ENCODE data around the gene GHITM.
"Not testable (repeated sequence)": the region's sequence is repeated elsewhere in the genome, so short reads cannot be mapped to it uniquely, and the experiment has no call there.

Gene GHITM

GRCh38 chr10:84176836-84177474, 37.6 kb downstream of the GHITM start:
- no peak for DNase-seq

- DNase-seq: no peak
These were observed 38.3 kb downstream of the GHITM start for GRCh38 chr10:84177541-84178141.

DNA sequence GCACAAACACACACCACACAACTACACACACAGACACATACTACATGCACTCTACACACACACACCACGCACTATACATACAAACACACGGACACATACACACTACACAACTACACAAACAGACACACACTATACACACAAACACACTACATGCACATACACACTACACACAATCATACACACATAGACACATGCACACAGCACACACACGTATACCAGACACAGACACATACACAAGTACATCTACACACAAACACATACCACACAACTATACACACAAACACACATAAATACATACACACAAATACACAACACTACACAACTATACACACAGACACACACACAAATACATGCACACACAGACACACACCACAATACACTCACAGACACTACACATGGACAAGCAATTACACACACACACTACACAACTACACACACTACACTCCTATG, 38.9 kb downstream of the GHITM start:
- DNase-seq: no peak

DNA sequence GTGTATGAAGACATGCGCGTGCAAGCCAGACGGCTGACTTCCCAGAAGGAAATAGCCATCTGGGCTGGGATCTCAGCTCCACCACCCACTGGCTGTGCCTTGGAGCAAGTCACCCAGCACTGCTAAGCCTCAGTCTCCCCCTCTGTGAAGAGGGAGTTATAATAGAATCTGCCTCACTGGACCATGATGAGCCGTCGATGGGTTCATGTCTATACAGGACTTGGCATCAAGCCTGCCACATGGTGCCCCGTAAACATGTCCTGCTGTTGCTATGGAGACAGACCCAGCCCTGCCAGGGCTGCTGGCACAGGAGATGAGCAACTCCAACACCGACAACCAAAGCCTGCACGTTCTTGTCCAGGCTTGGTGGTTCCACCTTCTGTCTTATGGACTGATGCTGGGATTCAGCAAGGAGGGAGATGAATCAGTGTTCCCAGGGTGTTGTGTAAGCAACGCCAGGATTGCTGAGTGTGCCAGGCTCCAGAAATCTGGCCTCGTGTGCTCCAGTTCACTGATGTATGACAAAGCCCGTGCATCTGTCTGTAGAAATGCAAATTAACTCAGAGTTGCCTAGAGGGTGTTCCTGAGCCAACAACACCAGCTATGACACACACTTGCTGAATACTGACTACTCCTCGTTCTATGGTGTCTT, 39.9 kb downstream of the GHITM start:
- peak; percentile 98 for DNase-seq

GRCh38 chr10:84180386-84180785, 41.1 kb downstream of the GHITM start:
- DNase-seq: not testable (repeated sequence)

DNA sequence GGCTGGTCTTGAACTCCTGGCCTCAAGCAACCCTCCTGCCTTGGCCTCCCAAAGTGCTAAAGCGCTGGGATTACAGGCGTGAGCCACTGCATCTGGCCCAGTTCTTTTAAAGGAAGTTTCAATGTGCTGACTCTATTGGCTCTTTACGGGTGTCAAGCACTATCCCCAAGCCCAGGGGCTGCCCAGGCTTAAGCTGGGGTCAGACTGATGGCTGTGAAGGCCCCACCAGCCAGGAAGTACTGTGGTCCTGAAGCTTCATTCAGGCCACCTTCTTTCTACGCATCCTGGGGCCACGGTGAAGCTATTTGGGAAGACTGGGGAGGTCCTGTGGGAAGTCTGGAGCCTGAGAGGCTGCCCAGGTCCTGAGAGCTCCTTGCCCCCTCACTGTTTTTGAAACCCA, 42.3 kb downstream of the GHITM start:
- no peak for DNase-seq

- no peak for DNase-seq
These were observed 45.2 kb downstream of the GHITM start for GRCh38 chr10:84184517-84184916.

DNA sequence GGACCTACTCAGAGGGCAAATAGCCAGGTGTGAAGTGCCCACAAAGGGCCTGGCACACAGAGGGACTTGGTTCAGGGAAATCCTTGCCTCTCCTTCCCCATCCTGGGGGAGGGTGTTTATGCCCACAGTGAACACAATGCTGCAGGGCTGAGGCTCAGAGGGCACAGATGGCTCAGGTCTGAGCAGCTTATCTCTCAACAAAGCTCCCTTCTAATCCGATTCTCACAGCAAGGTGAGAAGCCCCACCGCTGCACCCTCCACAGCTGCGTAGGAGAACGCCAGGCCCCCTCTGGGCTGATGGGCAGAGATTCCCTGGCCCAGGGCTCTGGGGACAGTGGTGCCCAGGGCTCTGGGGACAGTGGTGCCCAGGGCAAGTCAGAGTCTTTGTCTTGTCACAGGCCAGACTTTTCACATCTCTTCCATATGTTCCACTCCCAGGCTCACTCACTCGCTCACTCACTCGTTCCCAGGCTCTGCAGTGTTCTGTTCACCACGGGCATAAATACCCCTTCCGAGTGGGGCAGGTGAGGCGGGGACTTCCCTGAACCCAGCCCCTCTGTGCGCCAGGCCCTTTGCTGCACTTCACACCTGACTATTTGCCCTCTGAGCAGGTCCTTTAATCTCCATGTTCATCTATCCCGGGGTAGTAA, 46.3 kb downstream of the GHITM start:
- no peak for DNase-seq

- DNase-seq: no peak
These were observed 49.5 kb downstream of the GHITM start for GRCh38 chr10:84188815-84189214.

DNA sequence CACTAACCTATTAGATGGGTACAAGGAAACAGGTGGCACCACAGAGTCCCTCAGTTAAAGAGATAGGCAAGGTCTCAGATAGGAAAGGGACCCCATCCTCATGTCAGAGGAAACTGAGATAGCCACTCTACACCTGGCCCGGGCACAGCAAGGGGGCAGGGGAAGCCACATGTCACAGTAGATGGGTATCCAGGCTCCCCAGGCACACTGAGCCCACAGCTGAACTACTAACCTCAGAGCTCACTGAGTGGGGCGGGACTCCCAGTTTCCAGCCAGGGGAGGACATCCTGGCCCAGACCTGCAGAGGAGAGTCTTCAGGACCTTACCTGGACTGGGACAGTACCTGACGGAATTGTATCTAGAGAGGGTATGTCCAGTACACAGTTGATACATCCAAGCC, 51.3 kb downstream of the GHITM start:
- no peak for DNase-seq

DNA sequence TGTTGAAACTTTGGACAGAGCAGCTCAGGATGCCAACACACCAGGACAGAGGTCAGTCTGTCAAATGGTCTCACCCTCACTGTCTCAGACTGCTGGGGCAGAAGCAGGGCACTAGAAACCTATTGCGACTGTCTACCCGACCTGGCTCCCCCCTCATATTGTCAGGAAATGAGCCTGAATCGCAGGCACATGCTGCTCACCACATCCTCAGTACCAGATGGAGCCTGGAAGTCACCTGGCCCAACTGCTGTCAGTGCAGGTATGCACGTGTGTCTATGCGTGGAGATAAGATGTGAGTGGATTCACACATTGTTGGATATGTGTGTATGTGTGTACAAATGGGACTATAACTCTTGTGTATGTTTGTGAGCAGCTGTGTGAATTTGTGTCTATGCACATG, 51.8 kb downstream of the GHITM start:
- DNase-seq: no peak

- no peak for DNase-seq
These were observed 54.0 kb downstream of the GHITM start for GRCh38 chr10:84193327-84193726.

DNA sequence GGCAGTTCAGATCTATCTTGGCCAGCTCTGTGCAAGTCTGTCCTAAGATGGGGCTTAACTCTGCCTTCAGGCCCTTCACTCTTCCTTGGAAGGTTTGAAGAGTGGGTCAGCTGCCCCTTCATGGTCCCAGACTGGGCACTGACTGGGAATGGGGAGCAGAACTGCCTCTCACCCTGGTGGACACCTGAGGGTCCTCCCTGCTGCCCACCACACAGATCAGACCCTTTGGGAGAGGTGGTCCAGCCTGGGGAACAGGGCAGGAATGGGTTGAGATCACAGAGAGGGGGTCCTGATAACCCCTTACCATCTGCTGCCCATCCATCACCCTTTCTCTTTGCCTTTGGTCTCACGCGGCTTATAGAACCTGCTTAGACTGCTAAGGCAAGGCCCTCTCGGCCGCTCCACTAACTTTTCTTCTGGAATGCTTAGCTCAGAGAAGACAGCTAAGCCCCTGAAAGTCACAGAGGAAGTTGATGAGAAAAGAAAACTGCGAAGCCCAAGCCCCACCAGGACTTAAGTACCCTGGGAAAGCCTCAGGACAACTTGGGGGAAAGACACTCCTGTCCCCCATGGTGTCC, 54.6 kb downstream of the GHITM start:
- DNase-seq: no peak

GRCh38 chr10:84194424-84195043, 55.2 kb downstream of the GHITM start, which contains the start of gene CDHR1:
CDHR1 (plus strand) TSS chr10:84194537; CDS start chr10:84194761, 224 bp downstream.
- no peak for DNase-seq

GRCh38 chr10:84195044-84195830, 55.9 kb downstream of the GHITM start:
- no peak for DNase-seq

GRCh38 chr10:84196083-84196482, 56.8 kb downstream of the GHITM start:
- peak; percentile 26 for DNase-seq

DNA sequence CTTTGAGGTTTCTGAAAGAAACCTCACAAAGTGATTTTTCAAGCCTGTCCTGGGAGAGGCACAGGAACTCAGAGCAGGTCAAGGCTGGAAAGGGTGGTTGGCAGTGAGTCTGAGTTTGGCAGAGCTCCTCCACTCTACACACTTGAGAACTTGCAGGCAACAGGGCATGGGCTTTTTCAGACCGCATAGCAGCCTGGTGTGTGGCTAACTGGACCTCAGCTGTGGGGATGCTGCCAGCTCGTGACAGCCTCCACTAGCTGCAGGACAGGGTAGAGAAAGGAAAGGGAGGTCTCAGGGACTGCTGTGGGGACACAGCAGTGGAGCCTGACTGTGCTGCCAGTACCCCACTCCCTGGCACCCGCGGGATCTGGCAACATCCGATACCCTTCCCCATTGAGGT, 57.6 kb downstream of the GHITM start:
- DNase-seq: no peak

DNA sequence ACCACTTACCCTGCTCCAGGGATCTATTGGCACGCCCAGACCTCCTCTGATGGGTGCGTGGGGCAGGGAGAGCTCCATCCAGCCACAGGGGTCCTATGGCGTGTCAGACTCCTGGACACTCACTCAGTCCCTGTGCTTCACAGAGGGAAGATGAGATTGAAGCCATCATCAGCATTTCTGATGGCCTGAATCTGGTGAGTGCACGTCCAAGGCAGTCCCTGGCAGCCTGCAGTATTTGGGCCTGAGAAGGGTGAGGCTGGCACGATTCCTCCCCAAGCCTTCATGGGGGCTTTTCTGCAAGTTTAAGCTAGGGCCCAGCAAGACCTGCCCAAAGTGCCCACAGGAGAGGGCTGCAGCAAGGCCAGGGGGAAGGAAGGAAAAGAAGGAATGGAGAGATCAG, 58.3 kb downstream of the GHITM start:
- DNase-seq: no peak

- peak; percentile 13 for DNase-seq
These were observed 59.1 kb downstream of the GHITM start for GRCh38 chr10:84198206-84198915.

- DNase-seq: no peak
These were observed 61.4 kb downstream of the GHITM start for GRCh38 chr10:84200537-84201243.

GRCh38 chr10:84201244-84201606, 61.9 kb downstream of the GHITM start:
- no peak for DNase-seq
